ENCODE measurements around the gene POU2F1. TPM values are rescaled to one million over a fixed set of nuclear protein-coding genes. Genes with fewer than 3 reads are reported as not detected.

POU2F1 gene
- total and polyA plus RNA-seq, 12 donors = 3.2 to 52.5 (median 12.6) TPM

DNA sequence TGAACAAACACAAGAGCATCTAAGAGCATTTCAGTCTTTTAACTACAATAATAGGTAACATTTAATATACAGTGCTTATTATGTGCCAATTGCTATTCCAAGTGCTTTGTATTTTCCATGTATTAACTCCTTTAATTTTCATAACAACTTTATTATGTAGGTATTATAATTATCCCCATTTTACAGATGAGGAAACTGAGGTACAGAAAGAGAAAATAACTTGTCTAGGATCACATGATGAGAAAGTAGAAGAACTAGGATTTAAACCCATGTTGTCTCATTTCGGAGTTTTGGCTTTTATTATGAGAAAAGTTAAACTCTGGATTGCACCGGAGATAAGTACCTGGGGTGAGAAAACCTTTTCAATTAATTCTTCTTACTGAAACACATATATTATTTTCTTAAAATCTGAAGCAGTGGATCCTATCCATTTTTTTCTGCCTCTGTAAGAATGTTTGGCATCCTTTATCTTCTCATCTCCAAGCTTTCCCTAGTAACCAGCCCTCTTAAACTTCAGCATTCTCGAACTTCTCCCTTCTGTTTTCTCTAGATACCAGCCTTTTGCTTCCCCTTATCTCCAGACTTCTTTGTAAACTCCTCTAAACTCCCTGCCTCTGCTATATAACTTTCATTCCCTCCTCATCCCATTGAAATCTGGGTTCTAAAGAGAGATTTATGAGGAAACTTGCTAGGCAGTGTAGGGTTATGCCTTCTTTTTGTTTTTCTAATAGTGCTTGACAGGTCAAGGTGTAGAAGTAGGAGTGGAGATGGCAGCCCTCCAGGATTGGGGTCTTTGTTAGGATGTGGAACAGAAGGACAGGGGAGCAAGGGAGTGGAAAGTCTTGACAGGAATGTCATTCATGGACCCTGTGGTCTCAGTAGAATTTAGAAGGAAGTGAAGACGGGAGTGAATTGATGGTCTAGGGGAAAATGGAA is 28.3 kb downstream of the POU2F1 start:
- no peak overlapping the region for H3K27ac ChIP-seq
- no peaks in the 10 kb centered on the region for H3K36me3 ChIP-seq (replicated peaks in 1 of 2)
- peaks cover 0 to 28% of the 10 kb centered on the region in 2 donors for H3K4me1 ChIP-seq (replicated peaks in 1 of 2)
- TF ChIP-seq POLR2A (IDR thresholded peaks at IDR 0.05) = no peak
- TF ChIP-seq, protein P1, sequence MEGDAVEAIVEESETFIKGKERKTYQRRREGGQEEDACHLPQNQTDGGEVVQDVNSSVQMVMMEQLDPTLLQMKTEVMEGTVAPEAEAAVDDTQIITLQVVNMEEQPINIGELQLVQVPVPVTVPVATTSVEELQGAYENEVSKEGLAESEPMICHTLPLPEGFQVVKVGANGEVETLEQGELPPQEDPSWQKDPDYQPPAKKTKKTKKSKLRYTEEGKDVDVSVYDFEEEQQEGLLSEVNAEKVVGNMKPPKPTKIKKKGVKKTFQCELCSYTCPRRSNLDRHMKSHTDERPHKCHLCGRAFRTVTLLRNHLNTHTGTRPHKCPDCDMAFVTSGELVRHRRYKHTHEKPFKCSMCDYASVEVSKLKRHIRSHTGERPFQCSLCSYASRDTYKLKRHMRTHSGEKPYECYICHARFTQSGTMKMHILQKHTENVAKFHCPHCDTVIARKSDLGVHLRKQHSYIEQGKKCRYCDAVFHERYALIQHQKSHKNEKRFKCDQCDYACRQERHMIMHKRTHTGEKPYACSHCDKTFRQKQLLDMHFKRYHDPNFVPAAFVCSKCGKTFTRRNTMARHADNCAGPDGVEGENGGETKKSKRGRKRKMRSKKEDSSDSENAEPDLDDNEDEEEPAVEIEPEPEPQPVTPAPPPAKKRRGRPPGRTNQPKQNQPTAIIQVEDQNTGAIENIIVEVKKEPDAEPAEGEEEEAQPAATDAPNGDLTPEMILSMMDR (IDR thresholded peaks at IDR 0.05) = no peak
- no peaks in the 10 kb centered on the region for H3K27me3 ChIP-seq
- no peaks in the 10 kb centered on the region for H3K9me3 ChIP-seq (replicated peaks in 1 of 3)
- H3K4me3 ChIP-seq = no peak overlapping the region
- DNase-seq = no peak
- intact Hi-C loops (cut with DNase I) = no loop called here
- WGBS, 4 donors = 89 to 94% (median 93%) methylated on average over 4 of the region's 4 CpGs

GRCh38 chr1:167249702-167250101 is 29.0 kb downstream of the POU2F1 start:
- WGBS, 4 donors = 52 to 64% (median 59%) methylated on average over 1 of the region's 1 CpG
- peaks cover 0 to 28% of the 10 kb centered on the region in 2 donors for H3K4me1 ChIP-seq (replicated peaks in 1 of 2)
- TF ChIP-seq, protein P1 (IDR thresholded peaks at IDR 0.05) = no peak
- TF ChIP-seq POLR2A (IDR thresholded peaks at IDR 0.05) = no peak
- intact Hi-C loops (cut with DNase I) = no loop called here
- no peak overlapping the region for H3K27ac ChIP-seq
- DNase-seq = no peak
- no peaks in the 10 kb centered on the region for H3K36me3 ChIP-seq (replicated peaks in 1 of 2)
- no peaks in the 10 kb centered on the region for H3K9me3 ChIP-seq (replicated peaks in 1 of 3)
- H3K4me3 ChIP-seq = no peak overlapping the region
- no peaks in the 10 kb centered on the region for H3K27me3 ChIP-seq

DNA sequence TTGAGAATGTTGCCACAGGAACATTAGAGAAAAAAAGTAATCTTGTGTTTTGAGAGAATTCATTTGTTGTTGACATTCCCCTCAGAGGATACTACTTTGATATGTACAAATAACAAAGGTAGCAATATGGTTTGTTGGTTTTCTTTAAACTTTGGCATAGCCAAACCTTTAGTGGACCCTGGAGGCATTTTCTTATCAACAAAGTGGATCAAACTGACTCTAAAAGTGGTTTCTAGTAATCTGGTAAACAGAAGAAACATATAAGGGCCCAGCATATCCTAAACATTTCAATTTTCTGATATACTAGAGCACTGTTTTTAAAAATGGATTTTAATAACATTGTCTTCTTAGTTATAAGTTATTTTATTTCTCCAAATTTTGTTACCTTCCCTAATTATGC is 29.8 kb downstream of the POU2F1 start:
- Histone ChIP-seq H3K4me1 (replicated peaks in 1 of 2) (peaks cover 0 to 28% of the 10 kb centered on the region in 2 donors), H3K27me3 (no peaks in the 10 kb centered on the region), H3K4me3 (no peak overlapping the region), H3K9me3 (replicated peaks in 1 of 3) (no peaks in the 10 kb centered on the region), H3K36me3 (replicated peaks in 1 of 2) (no peaks in the 10 kb centered on the region), H3K27ac (no peak overlapping the region)
- intact Hi-C loops (cut with DNase I) = no loop called here
- no peak for DNase-seq
- TF ChIP-seq POLR2A (IDR thresholded peaks at IDR 0.05) = no peak
- TF ChIP-seq, protein P1 (IDR thresholded peaks at IDR 0.05) = no peak

- intact Hi-C loops (cut with DNase I) = no loop called here
Observed at GRCh38 chr1:167251472-167251871, 30.8 kb downstream of the POU2F1 start.

More at GRCh38 chr1:167251472-167251871, 30.8 kb downstream of the POU2F1 start:
- WGBS, 4 donors = 96 to 100% (median 96%) methylated on average over 4 of the region's 4 CpGs
- DNase-seq = no peak
- Histone ChIP-seq H3K4me3 (no peak overlapping the region), H3K9me3 (replicated peaks in 1 of 3) (no peaks in the 10 kb centered on the region), H3K4me1 (replicated peaks in 1 of 2) (peaks cover 0 to 28% of the 10 kb centered on the region in 2 donors), H3K27me3 (no peaks in the 10 kb centered on the region), H3K36me3 (replicated peaks in 1 of 2) (no peaks in the 10 kb centered on the region), H3K27ac (no peak overlapping the region)
- TF ChIP-seq POLR2A (IDR thresholded peaks at IDR 0.05) = no peak
- TF ChIP-seq, protein P1 (IDR thresholded peaks at IDR 0.05) = no peak

All from adrenal gland (tissue), 12 donors.